ENCODE results near the gene HOXC5.

Gene HOXC5

GRCh38 chr12:54019924-54020590, 12.8 kb upstream of the HOXC5 start:
- no peak for DNase-seq (ENCODE audit: low read depth)

- no peak for DNase-seq (ENCODE audit: low read depth)
Observed at GRCh38 chr12:54020591-54021405, 12.1 kb upstream of the HOXC5 start.

DNA sequence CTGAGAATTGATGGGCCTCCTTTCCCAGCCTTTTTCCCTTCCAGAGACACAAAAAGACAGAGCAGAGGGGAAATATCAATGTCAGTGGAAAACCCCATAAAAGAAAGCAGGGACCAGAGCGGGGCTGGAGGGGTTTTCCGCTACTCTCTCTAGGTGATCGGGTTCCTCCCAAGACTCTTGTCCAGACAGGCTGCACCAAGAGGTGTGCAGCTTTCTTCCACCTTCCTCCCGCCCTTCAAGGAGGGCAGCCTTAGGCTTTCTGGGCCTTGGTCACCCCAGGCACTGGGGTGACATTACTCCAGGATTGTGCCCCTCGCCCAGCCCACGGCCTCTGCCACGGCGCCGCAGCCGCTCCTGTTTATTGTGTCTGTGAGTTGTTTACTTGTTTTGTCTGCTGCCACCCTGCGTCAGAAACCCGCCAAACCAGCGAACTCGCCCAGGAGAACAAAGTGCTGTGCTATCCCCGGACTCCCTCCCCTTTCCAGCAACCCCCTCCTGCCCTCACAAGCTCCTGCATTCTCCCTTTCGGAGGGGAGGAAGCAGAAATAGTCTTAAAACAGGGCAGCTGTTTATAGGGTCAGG, 11.3 kb upstream of the HOXC5 start:
- DNase-seq (ENCODE audit: low read depth): no peak

DNA sequence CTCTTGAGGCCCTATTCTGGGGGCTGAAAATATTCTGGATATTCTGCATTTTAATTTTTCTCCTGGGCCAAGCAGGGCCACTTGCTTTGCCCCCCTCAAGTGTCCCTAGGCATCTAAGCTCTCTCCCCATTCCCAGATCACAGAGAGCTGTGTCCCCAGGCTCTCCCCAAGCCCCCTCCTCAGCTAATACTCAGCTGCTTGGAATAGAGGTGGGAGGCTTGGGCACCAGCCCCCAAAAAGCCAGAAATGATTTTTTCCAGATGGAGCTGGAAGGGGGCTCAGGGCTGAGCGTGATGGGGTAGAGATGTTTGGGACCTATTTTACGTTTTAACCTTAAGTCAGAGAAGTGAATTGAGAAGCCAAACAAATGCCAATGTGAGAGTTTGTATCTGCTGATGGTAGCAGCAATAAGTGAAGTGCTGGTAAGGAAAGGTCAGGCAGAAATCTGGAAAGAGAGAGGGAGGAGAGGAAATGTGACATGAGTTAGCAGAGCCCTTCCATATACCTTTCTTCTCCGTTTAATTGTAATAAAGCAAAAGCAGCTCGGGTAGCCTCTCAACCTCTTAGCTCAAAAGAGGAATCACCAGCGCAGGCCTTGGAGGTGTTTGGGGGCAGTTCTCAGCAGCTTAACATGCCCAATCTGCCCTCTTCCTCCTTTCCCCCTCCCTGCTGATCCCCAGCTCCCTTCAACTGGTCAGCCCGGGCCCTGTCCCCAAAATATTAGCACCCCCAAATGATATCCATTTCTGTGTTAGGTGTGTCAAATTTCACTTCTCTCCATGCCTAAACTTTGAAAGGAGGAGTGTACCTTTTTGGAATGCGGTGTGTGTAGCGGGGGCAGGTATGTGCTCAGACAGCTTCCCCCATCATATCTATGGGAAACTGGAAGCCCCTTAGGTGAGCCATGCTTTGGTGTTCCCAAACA, 9.6 kb upstream of the HOXC5 start:
- DNase-seq (ENCODE audit: low read depth): no peak

GRCh38 chr12:54024127-54024526, 8.7 kb upstream of the HOXC5 start:
- no peak for DNase-seq (ENCODE audit: low read depth)

DNA sequence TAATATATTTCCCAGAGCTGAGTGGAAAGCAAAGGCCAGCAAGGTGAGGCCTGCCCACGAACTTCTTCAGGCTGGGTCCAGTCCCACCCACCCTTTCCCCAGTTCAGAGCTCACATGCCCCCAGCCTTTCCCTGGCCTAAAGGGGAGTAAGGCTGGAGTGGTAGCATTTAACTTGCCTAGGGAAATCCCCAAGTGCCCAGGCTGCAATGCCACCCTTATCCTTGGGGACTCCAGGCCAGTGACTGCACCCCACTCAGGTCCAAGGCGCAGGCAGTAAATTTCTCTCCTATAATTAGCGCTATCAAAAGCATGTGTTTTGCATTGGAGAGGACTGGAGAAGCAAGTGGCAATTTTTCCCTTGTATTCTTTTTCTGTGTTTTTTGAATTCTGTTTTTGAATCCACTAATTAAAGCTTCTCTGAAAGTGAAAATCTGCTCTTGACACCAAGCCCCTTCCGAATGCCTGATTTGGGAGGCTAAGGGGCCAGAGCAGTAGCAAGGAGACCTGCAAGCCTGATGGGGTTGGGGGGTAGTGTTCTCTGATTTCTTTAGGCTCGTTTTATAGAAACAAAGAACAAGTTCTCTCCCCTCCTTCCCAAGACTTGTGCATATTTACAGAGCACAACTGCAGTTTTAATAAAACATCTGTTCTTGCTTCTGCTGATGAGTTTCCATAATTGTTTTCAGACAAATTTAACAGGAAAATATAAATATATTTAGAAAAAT, 8.1 kb upstream of the HOXC5 start:
- DNase-seq (ENCODE audit: low read depth): no peak

DNA sequence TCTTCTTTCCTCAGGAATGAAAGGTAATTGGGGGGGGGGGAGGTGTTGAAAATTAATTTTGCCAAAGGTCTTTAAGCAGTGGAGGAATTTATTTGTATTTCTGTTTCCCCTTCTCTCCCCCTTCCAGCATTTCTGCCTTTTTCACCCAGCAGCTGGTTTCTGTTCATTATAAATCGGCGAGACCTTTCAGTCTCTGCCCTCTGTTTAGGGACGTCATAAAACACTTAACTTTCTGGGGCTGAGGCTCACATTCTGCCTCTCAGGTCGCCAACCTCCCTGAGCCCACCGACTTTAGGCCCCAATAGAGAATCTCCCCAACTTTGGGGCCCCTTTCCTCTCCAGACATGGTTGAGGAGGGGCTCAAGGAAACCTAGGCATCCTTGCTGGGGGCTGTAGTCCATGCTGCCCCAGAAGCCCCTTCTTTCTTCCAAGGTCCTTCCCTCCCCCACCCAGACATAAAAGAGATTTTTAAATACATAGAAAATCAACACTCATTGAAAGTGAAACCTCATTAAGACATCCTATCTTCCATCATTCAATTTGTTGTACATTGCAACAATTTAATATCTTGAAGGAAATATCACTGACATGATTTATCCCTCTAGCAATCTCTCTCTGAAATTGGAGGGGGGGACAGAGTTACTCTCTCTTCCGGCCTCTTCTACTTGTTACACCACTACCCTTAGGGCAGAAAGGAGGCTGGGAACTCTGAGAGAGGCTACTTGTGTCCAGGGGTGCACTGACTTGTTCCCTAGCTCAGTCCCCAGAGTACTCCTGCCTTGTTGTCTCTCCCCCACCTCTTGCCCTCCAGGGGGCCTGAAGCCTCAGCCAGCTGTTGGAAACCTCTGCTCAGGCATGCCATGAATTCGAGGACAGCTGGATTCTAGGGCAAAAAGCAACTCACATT, 7.1 kb upstream of the HOXC5 start:
- DNase-seq (ENCODE audit: low read depth): no peak

- no peak for DNase-seq (ENCODE audit: low read depth)
Observed at GRCh38 chr12:54026640-54027441, 6.0 kb upstream of the HOXC5 start.

- DNase-seq (ENCODE audit: low read depth): no peak
Observed at GRCh38 chr12:54027442-54027786, 5.4 kb upstream of the HOXC5 start.

- no peak for DNase-seq (ENCODE audit: low read depth)
Observed at GRCh38 chr12:54028314-54029201, 4.3 kb upstream of the HOXC5 start, which contains the start of gene HOXC6. Gene HOXC6 (plus strand): TSS chr12:54028440. CDS start chr12:54028522, 82 bp downstream.

DNA sequence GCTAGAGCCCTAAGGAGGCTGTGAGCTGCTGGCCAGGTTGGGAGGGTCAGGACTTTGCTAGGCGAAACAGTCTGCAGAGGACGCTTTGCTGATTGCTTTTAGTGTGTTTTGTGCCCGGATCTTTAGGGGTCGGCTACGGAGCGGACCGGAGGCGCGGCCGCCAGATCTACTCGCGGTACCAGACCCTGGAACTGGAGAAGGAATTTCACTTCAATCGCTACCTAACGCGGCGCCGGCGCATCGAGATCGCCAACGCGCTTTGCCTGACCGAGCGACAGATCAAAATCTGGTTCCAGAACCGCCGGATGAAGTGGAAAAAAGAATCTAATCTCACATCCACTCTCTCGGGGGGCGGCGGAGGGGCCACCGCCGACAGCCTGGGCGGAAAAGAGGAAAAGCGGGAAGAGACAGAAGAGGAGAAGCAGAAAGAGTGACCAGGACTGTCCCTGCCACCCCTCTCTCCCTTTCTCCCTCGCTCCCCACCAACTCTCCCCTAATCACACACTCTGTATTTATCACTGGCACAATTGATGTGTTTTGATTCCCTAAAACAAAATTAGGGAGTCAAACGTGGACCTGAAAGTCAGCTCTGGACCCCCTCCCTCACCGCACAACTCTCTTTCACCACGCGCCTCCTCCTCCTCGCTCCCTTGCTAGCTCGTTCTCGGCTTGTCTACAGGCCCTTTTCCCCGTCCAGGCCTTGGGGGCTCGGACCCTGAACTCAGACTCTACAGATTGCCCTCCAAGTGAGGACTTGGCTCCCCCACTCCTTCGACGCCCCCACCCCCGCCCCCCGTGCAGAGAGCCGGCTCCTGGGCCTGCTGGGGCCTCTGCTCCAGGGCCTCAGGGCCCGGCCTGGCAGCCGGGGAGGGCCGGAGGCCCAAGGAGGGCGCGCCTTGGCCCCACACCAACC, 3.1 kb upstream of the HOXC5 start:
- DNase-seq (ENCODE audit: low read depth): no peak

GRCh38 chr12:54030442-54030801, 2.4 kb upstream of the HOXC5 start:
- no peak for DNase-seq (ENCODE audit: low read depth)

GRCh38 chr12:54030889-54031471, 1.9 kb upstream of the HOXC5 start:
- DNase-seq (ENCODE audit: low read depth): no peak

- DNase-seq (ENCODE audit: low read depth): no peak
Observed at GRCh38 chr12:54031480-54031879, 1.4 kb upstream of the HOXC5 start.

- no peak for DNase-seq (ENCODE audit: low read depth)
Observed at GRCh38 chr12:54032086-54032619, 697 bp upstream of the HOXC5 start.

DNA sequence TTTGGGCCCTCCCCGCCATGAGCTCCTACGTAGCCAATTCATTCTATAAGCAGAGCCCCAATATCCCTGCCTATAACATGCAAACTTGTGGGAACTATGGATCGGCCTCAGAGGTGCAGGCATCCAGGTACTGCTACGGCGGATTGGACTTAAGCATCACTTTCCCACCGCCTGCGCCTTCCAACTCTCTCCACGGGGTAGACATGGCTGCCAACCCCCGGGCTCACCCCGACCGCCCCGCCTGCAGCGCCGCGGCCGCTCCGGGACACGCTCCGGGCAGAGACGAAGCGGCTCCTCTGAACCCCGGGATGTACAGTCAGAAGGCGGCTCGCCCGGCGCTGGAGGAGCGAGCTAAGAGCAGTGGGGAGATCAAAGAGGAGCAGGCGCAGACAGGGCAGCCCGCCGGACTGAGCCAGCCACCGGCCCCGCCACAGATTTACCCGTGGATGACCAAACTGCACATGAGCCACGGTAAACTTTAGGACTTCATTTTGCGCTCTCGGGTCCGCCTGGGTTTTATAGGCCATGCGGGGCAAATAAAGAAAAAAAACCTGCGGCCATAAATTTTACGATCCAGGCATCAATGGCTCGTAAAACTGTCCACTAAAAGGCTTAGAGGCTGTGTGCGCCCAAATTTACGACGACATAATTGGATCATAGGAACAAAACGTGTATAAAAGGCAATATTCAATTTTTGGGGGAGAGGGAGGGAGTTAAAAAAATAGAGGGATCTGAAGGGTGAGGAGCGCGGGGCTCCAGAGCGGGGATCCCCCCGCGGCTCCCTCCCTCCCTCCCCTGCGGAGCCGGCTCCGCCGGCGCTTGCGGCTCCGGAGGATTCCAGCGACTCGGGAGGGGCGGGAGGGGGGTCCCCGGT, 493 bp downstream of the HOXC5 start:
- no peak for DNase-seq (ENCODE audit: low read depth)

All from activated T-cell treated with anti-CD3 and anti-CD28 coated beads for 48 hours (primary cell).